HepG2 (cell line): ENCODE data around the gene SBNO1. TPM values are rescaled to one million over a fixed set of nuclear protein-coding genes. Genes with fewer than 3 reads are reported as not detected.

Source experiments
- ATAC-seq: fragments of 200-7000 bp; cut with Tn5 transposase; 3 replicates; pipeline ENCODE4 v1.9.1; 2020; ENCODE audit warnings: mild to moderate bottlenecking, moderate library complexity
- BruUV-seq: library from RNA; stranded (reverse); fragments of 400-500 nt; replicated peaks from 2 replicates; lab custom pipeline; 2021; lab: Mats Ljungman, UMichigan
- CTCF ChIA-PET: fragments of 300-600 bp; formaldehyde crosslinking; extraction: SDS; loops from one replicate; lab custom pipeline; 2021; ENCODE audit warnings: low total read pairs, inconsistent platforms, low intra/inter-chr PET ratio; lab: Yijun Ruan, JAX
- POLR2A ChIA-PET: fragments of 350-600 bp; sonication (Branson Sonifier 250); formaldehyde crosslinking; loops from one replicate; lab custom pipeline; 2020; ENCODE audit warnings: antibody characterized with exemption, inconsistent platforms; lab: Yijun Ruan, JAX
- DNase-seq: peaks from one replicate; pipeline ENCODE4 v3.0.0-alpha.2; 2015; ENCODE audit warnings: low spot score
- FAIRE-seq: peaks from 3 replicates; lab custom pipeline; 2011; peaks lifted over from hg19 to GRCh38; lab: Jason Lieb, UNC
- H2AFZ ChIP-seq: one replicate; pipeline ENCODE4 v1.6.1; 2011; ENCODE audit warnings: low read length, inconsistent platforms
- H3K27ac ChIP-seq: fragments of 300-600 bp; 3 replicates; pipeline ENCODE4 v1.8.0; 2011; ENCODE audit warnings: mixed run types, mild to moderate bottlenecking, mixed read lengths, low read length, inconsistent platforms; ENCODE audit not compliant: insufficient read depth; ENCODE audit errors: extremely low read length
- H3K27me3 ChIP-seq, 2 experiments: fragments of 200-600 bp in 1 of 2; 2 replicates in 1 of 2; 3 replicates in 1 of 2; pipeline versions ENCODE4 v1.6.0 to v1.8.0; 2011; ENCODE audit warnings: low read length in 2 of 2, mild to moderate bottlenecking in 2 of 2, moderate library complexity in 2 of 2, inconsistent platforms in 1 of 2; ENCODE audit not compliant: insufficient read depth in 2 of 2, control insufficient read depth in 1 of 2
- H3K36me3 ChIP-seq, 2 experiments: fragments of 200-600 bp in 1 of 2; replicated peaks in 1 of 2; 2 replicates in 1 of 2; 3 replicates in 1 of 2; pipeline versions ENCODE4 v1.5.1 to v1.8.0; 2011; ENCODE audit warnings: low read length in 2 of 2, inconsistent platforms in 1 of 2; ENCODE audit not compliant: insufficient read depth in 2 of 2, control insufficient read depth in 1 of 2
- H3K4me1 ChIP-seq: 2 replicates; pipeline ENCODE4 v1.5.1; 2012; ENCODE audit warnings: low read length, inconsistent platforms; ENCODE audit not compliant: insufficient read depth
- H3K4me2 ChIP-seq: 2 replicates; pipeline ENCODE4 v1.6.0; 2011; ENCODE audit warnings: low read depth, low read length, inconsistent platforms
- H3K4me3 ChIP-seq, 3 experiments: fragments of 200-600 bp in 1 of 3; sonication (generic), shearing (Covaris generic) in 1 of 3; replicated peaks in 1 of 3; 2 replicates each; pipeline ENCODE4 v1.5.1; 2011 to 2016; ENCODE audit warnings: low read length in 3 of 3, inconsistent platforms in 2 of 3, low read depth in 2 of 3, mild to moderate bottlenecking in 2 of 3, control low read depth in 1 of 3, mixed read lengths in 1 of 3; ENCODE audit not compliant: insufficient read depth in 1 of 3
- H3K79me2 ChIP-seq: one replicate; pipeline ENCODE4 v1.6.1; 2011; ENCODE audit warnings: low read length, inconsistent platforms; ENCODE audit not compliant: insufficient read depth
- H3K9ac ChIP-seq: 2 replicates; pipeline ENCODE4 v1.6.0; 2011; ENCODE audit warnings: mild to moderate bottlenecking, low read depth, low read length, inconsistent platforms; ENCODE audit not compliant: insufficient read depth
- H3K9me3 ChIP-seq: 2 replicates; pipeline ENCODE4 v1.5.1; 2012; ENCODE audit warnings: mild to moderate bottlenecking, low read length
- H4K20me1 ChIP-seq: 2 replicates; pipeline ENCODE4 v1.6.0; 2011; ENCODE audit warnings: inconsistent platforms, mild to moderate bottlenecking, low read length, moderate library complexity; ENCODE audit not compliant: insufficient read depth
- CHD4 ChIP-seq: fragments of 200-600 bp; sonication (generic); IDR thresholded peaks from 2 replicates; pipeline ENCODE4 v1.7.0; 2017; ENCODE audit warnings: mild to moderate bottlenecking, low read length, borderline replicate concordance
- HHEX ChIP-seq: IDR thresholded peaks from 2 replicates; pipeline ENCODE4 v1.6.1; 2016; ENCODE audit warnings: control low read depth
- SP1 ChIP-seq, 2 experiments: fragments of 450-650 bp in 1 of 2; sonication (generic) in 1 of 2; formaldehyde crosslinking in 1 of 2; IDR thresholded peaks; 2 replicates each; pipeline versions ENCODE4 v1.4.0 to v1.6.1; 2016 to 2020; ENCODE audit warnings: missing genetic modification reagents in 1 of 2
- STAT5B ChIP-seq: sonication (generic); formaldehyde crosslinking; IDR thresholded peaks from 2 replicates; pipeline ENCODE4 v1.4.0; 2020; ENCODE audit warnings: missing genetic modification reagents
- TRIM22 ChIP-seq: fragments of 450-650 bp; IDR thresholded peaks from 2 replicates; pipeline ENCODE4 v1.6.1; 2017
- ZBTB26 ChIP-seq: IDR thresholded peaks from 2 replicates; pipeline ENCODE4 v1.6.1; 2016; ENCODE audit warnings: missing compliant biosample characterization, missing genetic modification reagents, borderline replicate concordance
- ZHX2 ChIP-seq, 2 experiments: sonication (generic) in 1 of 2; formaldehyde crosslinking in 1 of 2; IDR thresholded peaks; 2 replicates each; pipeline versions ENCODE4 v1.6.1 to v1.9.0; 2014 to 2022; ENCODE audit warnings: antibody characterized with exemption in 1 of 2, borderline replicate concordance in 1 of 2, inconsistent platforms in 1 of 2, low read depth in 1 of 2, missing genetic modification reagents in 1 of 2
- ZNF143 ChIP-seq: sonication (generic); formaldehyde crosslinking; IDR thresholded peaks from 2 replicates; pipeline ENCODE4 v1.4.0; 2020; ENCODE audit warnings: missing genetic modification reagents
- ZNF501 ChIP-seq: sonication (generic); formaldehyde crosslinking; IDR thresholded peaks from 2 replicates; pipeline ENCODE4 v1.5.1; 2020; ENCODE audit warnings: mild to moderate bottlenecking, moderate library complexity, missing genetic modification reagents
- ZNF513 ChIP-seq: sonication (generic); formaldehyde crosslinking; conservative IDR thresholded peaks from 2 replicates; pipeline ENCODE4 v1.5.0; 2020; ENCODE audit warnings: missing genetic modification reagents
- ZNF567 ChIP-seq: sonication (generic); formaldehyde crosslinking; IDR thresholded peaks from 2 replicates; pipeline ENCODE4 v1.8.1; 2023; ENCODE audit warnings: mild to moderate bottlenecking, missing genetic modification reagents, borderline replicate concordance
- ZNF749 ChIP-seq: sonication (generic); formaldehyde crosslinking; IDR thresholded peaks from 2 replicates; pipeline ENCODE4 v1.8.0; 2022; ENCODE audit warnings: mild to moderate bottlenecking, missing genetic modification reagents, moderate library complexity, borderline replicate concordance
- ZNF83 ChIP-seq: sonication (generic); formaldehyde crosslinking; IDR thresholded peaks from 2 replicates; pipeline ENCODE4 v1.4.0; 2020; ENCODE audit warnings: missing genetic modification reagents, mild to moderate bottlenecking, borderline replicate concordance
- WGBS: methylation state at CpG from one replicate; pipeline ENCODE4 v1.1.6; 2017; ENCODE audit warnings: low lambda C conversion rate; 5-methylcytosine and 5-hydroxymethylcytosine counted together
- in situ Hi-C: cut with HindIII; loops from 2 replicates; pipeline ENCODE4 v1.10.0; 2017; ENCODE audit warnings: low pct_unique_long_range_greater_than_20kb; ENCODE audit not compliant: extremely low pct_ligation_motif_present
- intact Hi-C: fragments of 100-400 bp; cut with micrococcal nuclease; formaldehyde crosslinking; loops from one replicate; pipeline ENCODE4 v1.10.0; 2022; ENCODE audit not compliant: unreplicated experiment
- polyA plus RNA-seq, 8 experiments: library from polyadenylated mRNA; depleted of rRNA in 3 of 8; stranded (reverse) in 7 of 8; unstranded in 1 of 8; fragments of >200 nt; fragmentation: Illumina TruSeq in 4 of 8; extraction: Trizol in 4 of 8; gene quantifications; 2 replicates each; pipeline versions ENCODE4 v1.2.1 to v1.2.3, GENCODE V29; 2011 to 2016; ENCODE audit warnings: low read depth in 4 of 8, missing spikeins in 1 of 8, mixed read lengths in 1 of 8; ENCODE audit not compliant: insufficient read depth in 1 of 8
- total RNA-seq, 5 experiments: library from RNA; depleted of rRNA; stranded (reverse); fragments of >200 nt; fragmentation: Illumina TruSeq; extraction: Trizol; gene quantifications; 2 replicates each; pipeline ENCODE4 v1.2.3, GENCODE V29; 2016; ENCODE audit warnings: low read depth in 1 of 5

The SBNO1 gene
- total and polyA plus RNA-seq, 2 of the 13 experiments (the other 11 are each of a cell fraction or from before 2014, with no cell fraction given) = 10.9 to 40.2 TPM

GRCh38 chr12:123261196-123261595, 103.5 kb downstream of the SBNO1 start (continued):
- TF ChIP-seq ZNF513 (CRISPR knock-in tag) = no peak
- no peak for TF ChIP-seq CHD4
- TF ChIP-seq TRIM22 = no peak

GRCh38 chr12:123260081-123260480, 104.6 kb downstream of the SBNO1 start:
- Histone ChIP-seq H3K27me3 (no peaks in the 10 kb centered on the region), H4K20me1 (no peaks in the 10 kb centered on the region), H3K4me3 (no peak overlapping the region), H3K4me2 (no peak overlapping the region), H2AFZ (no peak overlapping the region), H3K36me3 (peaks cover 25 to 75% of the 10 kb centered on the region in 2 experiments), H3K9ac (no peak overlapping the region), H3K79me2 (peaks cover 7% of the 10 kb centered on the region), H3K4me1 (no peaks in the 10 kb centered on the region), H3K27ac (no peak overlapping the region), H3K9me3 (no peaks in the 10 kb centered on the region)
- DNase-seq (no peak), FAIRE-seq (no peak), ATAC-seq (no peak)
- CTCF ChIA-PET = no interaction called here
- POLR2A ChIA-PET = interaction anchor here (1.7 kb wide), 1 partner anchor 27 kb away, joined by 5 read pairs; the partner anchor contains the start of genes MPHOSPH9 and MTRFR
- 86% methylated on average over 9 of the region's 9 CpGs for WGBS
- intact Hi-C loops (no loop called here), in situ Hi-C loops (no loop called here)
- BruUV-seq = no TSS peak
- TF ChIP-seq ZNF501 (no peak), ZNF567 (CRISPR knock-in tag) (no peak), STAT5B (CRISPR knock-in tag) (no peak), ZNF143 (no peak), SP1 (IDR thresholded peaks at IDR 0.05) (no peak), SP1 (CRISPR knock-in tag; IDR thresholded peaks at IDR 0.05) (no peak), ZNF749 (CRISPR knock-in tag) (no peak), ZHX2 (IDR thresholded peaks at IDR 0.05; ENCODE audit: low read depth) (no peak), ZHX2 (CRISPR knock-in tag; IDR thresholded peaks at IDR 0.05; ENCODE audit: borderline replicate concordance) (no peak), ZBTB26 (CRISPR knock-in tag) (no peak), ZNF83 (no peak), HHEX (CRISPR knock-in tag) (no peak)
